ENCODE results near the gene EVI5L.

Gene EVI5L

DNA sequence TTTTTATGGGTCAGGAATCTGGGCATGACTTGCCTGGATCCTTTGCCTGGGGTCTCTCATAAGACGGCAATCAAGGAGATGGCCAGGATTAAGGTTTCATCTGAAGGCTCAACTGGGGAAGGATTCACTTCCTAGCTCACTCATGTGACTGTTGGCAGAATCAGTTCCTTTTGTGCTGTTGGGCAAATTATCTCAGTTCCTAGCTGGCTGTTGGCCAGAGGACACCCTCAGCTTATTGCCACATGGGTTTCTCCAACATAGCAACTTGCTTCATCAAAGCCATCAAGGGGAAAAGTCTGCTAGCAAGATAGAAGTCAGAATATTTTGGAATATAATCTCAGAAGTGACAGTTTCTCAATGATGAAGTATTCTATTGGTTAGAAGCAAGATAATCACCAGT, 12.2 kb upstream of the EVI5L start:
- no peak for DNase-seq (ENCODE audit: low read depth in 2 of 2)

DNA sequence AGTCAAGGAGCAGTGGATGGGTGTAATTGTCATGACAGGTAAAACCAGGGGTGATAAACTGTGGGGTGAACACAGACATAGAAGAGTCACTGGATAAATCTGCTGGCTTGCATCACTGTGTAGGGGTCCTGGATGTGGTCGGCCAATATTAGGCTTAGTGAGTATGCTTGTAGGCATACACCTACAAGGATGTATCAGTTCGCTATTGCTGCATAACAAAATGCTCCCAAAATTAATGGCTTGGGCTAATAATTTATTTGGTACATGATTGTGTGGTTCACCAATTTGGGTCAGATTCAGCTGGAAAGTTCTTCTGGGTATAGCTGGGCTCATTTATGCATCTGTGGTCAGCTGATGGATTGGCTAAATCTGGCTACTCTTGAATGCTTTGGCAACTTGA, 11.2 kb upstream of the EVI5L start:
- DNase-seq (ENCODE audit: low read depth in 2 of 2), result no peak

DNA sequence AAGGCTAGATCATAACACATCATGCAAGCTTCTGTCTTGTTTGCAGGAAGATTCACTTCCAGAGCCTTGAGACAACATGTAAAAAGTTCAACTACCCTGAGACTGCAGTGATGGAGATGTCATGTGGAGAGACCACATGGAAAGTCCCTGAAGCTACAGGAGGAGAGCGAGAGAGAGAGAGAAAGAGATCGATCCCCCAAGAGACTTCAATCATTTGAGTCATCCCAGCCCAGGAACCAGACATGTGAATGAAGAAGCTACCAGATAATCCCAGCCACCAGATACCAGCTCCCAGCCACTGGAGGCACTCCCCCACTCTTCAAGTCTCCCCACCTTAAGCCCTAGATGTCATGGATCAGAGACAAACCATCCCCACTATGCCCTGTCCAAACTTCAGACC, 10.7 kb upstream of the EVI5L start:
- no peak for DNase-seq (ENCODE audit: low read depth in 2 of 2)

DNA sequence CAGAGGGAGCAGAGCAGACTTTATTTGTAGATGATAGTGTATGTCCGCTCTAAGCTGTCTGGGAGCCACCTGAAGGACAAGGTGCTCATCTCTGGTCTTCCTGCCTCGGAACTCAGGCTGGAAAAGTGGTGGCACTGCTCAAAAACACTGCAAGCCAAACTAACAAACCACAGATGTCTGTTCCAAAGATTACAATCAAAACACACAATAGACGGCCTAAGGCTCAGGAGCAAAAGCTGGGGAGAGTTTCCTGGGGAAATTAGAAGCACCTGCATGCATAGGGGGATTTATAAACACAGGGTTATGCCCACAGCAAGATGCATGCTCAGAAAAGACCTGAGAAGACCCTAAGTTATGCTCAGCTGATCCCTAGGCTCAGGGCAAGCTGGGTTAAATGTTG, 9.4 kb upstream of the EVI5L start:
- no peak for DNase-seq (ENCODE audit: low read depth in 2 of 2)

DNA sequence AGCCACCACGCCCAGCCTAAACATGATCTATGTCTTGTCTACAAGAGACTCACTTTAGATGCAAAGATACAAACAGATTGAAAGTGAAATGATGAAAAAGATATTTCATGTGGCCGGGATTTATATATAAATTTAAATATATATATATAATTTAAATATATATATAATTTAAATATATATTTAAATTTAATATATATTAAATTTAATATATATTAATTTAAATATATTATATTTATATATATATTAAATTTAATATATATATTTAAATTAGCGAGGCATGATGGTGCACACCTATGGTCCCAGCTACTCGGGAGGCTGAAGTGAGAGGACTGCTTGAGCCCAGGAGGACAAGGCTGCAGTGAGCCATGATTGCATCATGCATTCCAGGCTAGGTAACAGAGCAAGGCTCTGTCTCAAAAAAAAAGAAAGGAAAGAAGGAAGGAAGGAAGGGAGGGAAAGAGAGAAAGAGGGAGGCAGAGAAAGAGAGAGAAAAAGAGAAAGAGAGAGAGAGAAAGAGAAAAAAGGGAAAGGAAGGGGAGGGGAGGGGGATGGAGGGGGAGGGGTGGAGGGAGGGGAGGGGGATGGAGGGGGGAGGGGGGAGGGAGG, 7.0 kb upstream of the EVI5L start:
- DNase-seq (ENCODE audit: low read depth in 2 of 2), result no peak

DNA sequence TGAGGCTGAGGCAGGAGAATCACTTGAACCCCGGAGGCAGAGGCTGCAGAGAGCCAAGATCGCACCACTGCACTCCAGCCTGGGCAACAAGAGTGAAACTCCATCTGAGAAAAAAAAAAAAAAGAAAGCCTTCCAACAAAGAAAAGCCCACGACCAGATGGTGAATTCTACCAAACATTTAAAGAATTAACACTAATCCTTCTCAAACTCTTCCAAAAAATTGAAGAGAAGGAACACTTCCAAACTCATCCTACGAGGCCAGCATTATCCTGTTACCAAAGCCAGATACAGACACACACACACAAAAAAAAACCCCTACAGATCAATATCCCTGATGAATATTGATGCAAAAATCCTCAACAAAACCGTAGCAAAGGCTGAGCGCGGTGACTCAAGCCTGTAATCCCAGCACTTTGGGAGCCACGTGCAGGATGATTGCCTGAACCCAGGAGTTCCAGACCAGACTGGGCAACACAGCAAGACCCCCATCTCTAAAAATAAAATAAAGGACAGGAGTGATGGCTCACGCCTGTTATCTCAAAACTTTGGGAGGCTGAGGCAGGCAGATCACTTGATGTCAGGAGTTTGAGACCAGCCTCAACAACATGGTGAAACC, 6.2 kb upstream of the EVI5L start:
- DNase-seq (ENCODE audit: low read depth in 2 of 2), result no peak

DNA sequence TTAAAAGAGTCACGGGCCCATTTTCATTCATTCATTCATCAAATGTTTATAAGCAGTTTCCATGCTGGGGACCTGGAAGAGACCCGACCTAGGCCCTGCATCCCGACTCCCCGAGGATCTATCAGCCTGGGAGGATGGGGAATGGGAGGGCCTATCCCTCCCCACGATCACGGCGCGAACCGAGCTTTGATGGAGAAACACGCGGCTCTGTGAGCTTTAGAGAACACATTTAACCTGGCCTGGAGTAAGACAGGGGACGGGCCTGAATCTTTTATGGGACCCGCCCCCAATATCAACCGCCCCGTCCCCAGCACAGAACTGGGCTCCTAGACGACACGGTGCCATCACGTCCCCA, 875 bp upstream of the EVI5L start:
- no peak for DNase-seq (ENCODE audit: low read depth in 2 of 2)

DNA sequence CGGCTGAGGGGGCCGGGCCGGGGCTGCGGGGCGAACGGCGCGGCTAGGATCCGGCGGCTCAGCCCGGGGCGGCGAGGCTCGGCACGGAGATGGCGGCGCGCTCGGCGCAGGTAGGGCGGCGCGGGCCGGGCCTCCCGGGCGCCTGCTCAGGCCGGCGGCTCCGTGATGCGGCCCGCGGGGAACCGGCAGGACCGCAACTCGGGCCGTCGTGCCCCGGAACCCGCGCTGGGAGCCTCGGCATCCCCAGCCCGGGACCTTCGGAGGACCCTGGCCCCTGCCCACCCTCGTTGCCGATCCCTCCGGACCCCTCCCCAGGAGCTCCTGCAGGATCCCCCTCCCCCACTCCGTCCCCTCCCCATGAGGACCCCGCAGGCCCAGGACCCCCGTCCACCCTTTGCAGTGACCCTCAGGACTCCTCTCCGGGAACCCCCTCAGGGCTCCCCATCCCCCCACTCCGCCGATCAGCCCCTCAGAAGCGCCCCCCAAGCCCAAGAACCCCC, 304 bp downstream of the EVI5L start:
- no peak for DNase-seq (ENCODE audit: low read depth in 2 of 2)

DNA sequence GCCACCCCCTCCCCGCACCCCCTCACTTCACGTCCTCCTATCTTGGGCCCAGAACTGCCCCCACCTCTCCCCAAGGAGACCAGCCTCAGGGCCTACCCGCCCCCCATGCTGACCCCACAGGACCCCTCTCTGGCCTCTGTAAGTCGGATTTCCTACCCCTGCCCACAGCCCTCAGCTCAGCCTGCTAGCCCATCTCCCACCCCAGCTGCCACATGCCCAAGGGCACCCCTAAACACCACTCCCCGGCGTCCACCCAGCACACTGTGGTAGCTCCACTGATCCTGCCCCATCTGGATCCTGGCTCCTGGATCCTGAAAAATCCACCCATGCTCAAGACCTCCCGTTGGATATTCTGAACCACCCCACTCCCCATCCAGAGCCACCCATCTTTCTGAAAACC, 805 bp downstream of the EVI5L start:
- DNase-seq (ENCODE audit: low read depth in 2 of 2), result no peak

DNA sequence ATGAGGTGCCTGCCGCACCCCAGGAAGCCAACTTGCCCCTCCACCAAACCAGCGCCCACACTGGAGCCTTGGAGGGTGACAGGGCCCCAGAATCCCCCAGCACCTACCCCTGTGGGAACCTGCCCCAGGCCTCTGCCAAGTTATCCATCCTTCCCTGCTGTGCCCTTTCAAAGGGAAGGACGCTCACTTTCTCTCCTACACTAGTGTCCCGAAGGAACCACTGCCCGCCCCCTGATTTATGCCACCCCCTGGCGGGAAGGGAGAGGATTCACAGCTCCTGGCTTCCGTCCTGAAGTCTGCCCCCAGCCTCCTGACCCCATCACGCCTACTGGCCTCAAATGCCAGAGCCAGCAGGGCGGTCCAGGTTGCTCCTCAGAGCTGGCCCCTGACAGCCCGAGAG, 1.4 kb downstream of the EVI5L start:
- no peak for DNase-seq (ENCODE audit: low read depth in 2 of 2)

DNA sequence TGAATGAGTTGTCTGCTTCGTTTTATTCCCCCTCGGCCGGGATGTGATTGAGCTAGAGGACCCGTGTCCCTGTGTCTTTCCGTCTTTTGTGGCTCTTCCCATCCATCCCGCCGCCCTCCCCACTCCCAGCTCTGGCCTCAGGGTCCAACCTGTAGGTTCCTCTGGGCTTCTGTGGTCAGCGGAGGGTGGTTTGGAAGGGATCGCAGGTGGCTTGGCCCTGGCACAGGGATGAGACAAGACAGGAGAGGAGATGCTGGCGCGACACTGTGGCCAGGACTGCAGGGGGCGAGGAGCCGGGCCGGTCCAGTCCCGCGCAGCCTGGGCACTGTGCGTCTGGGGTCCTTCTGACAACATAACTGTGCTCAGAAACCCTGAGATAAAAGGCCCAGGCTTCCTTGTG, 2.0 kb downstream of the EVI5L start:
- no peak for DNase-seq (ENCODE audit: low read depth in 2 of 2)

DNA sequence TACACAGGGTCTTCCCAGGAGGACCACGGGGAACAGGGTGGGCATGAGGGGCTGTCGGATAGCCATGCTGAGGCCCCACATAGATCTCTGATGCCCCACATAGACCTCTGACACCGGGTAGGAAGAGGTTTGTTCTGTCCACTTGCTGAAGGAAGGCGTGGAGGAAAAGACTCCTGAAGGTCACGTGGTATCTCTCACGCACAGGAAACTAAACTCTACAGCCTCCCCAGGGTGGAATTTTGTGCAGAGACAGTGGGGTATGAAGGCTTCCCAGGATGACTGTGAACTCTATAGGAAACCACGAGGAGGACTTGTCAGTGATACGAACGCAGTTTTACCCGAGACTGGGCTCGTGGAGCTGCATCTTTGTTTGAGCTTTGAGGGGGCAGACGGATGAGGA, 2.8 kb downstream of the EVI5L start:
- DNase-seq (ENCODE audit: low read depth in 2 of 2), result no peak

DNA sequence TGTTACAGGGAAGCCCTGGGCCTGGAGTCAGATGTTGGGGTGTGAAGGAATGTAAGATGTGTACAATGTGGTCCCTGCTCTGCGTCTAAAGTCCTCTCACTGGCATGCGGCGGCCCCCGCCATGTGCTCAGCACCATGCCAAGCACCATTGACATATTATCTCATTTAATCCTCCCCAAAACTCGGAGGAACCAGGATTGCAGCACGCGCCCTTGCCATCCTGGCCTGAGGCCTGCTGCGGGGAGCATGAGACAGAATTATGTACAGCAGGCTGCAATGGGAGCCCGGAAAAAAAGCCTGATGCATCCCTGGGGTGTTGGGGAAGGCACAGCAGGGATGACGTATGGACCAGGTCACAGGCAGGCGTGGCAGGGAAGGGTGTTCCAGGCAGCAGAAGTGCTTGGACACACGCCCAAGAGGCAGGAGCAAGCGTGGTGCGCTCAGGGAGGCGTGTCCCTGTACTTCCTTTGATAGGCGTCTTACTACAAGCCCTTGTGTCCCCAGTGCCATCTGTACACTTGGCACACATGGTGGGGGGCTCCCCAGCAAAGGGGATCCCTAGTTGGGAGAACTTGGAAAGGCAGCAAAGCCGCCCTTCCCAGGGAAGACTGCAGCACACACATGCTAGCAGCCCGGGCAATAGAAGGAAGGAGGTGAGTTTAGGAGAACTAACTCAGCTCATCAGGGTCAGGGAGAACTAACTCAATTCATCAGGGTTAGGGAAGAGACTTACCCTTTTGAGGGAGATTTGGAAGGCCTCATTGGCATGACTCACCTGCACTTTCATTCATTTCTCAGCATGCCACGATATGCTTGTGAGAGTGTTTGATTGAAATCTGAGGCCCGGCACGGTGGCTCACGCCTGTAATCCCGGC, 3.4 kb downstream of the EVI5L start:
- DNase-seq (ENCODE audit: low read depth in 2 of 2), result no peak

DNA sequence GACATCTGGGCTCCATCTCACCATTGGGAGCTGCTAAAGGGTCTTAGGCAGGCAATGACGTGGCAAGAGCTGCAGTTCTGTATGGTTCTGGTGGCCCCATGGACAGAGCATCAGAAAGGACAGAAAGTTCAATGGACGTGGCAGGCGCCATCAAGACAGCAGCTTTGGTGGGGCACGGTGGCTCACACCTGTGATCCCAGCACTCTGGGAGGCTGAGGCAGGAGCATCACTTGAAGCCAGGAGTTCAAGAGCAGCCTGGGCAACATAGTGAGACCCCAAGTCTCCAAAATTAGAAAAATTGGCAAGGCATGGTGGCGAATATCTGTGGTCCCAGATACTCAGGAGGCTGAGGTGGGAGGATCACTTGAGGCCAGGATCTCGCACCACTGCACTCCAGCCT, 9.5 kb downstream of the EVI5L start:
- no peak for DNase-seq (ENCODE audit: low read depth in 2 of 2)

DNA sequence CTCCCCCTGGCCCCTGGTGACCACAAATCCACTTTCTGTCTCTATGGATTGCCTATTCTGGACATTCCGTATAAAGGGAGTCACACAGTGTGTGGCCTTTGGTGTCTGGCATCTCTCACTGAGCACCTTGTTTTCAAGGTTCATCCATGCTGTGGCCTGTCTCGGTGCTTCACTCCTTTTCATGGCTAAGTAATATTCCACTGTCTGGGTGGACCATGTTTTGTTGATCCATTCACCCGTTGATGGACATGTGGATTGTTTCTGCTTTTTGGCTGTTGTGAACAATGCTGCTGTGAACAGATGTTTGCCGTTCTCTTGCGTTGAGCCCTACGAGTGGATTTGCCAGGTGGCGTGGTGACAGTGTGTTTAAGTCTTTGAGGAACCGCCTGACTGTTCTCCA, 10.6 kb downstream of the EVI5L start:
- no peak for DNase-seq (ENCODE audit: low read depth in 2 of 2)

DNA sequence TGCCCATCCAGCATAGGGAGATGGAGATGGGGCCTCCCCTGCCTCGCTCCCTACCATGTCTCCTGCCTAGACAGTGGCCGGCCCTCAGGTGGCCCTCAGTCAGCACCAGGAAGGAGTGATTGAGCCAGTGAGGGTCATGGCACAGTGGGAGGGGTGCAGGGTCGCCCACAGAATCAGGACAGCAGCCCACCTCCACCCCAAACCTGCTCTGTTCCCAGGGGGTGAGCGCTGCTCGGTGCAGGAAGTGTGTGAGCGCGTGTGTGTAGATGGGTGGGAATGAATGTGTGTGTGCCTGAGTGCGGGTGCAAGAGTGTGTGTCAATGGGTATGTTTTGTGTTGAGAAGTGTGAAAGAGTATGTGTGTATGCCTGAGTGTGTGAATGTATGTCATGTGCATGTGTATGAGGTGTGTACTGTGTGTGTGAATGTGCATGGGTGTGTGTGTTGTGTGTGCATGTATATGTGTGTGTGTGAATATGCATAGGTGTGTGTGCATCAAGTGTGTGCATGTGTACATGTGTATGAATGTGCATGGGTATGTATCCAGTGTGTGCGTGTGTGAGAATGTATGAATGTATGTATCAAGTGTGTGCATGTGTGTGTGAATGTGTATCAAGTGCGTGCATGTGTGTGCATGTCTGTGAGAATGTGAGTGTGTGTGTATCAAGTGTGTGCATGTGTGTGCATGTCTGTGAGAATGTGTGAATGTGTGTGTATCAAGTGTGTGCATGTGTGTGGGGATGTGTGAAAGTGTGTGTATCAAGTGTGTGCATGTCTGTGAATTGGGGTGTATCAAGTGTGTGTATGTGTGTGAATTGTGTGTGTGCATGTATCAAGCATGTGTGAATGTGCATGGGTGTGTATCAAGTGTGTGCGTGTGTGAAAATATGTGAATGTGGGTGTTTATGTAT, 12.0 kb downstream of the EVI5L start:
- no peak for DNase-seq (ENCODE audit: low read depth in 2 of 2)

DNA sequence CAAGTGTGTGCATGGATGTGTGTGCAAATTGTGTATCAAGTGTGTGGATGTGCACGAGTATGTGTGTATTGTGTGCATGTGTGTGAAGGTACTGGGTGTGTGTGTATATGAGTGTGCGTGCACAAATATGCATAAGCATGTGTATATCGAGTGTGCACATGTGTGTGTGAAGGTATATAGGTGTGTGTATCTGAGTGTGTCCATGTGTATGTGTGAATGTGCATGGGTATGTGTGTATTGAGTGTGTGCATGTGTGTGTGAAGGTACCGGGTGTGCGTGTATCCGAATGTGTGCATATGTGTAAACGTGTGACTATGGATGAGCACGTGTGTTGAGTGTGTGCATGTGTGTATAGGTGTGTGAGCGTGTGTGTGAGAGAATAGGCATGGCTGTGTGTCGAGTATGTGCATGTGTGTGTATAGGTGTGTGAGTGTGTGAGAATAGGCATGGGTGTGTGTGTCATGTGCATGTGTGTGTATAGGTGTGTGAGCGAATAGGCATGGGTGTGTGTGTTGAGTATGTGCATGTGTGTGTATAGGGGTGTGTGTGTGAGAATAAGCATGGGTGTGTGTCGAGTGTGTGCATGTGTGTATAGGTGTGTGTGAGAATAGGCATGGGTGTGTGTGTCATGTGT, 12.8 kb downstream of the EVI5L start:
- no peak for DNase-seq (ENCODE audit: low read depth in 2 of 2)

DNA sequence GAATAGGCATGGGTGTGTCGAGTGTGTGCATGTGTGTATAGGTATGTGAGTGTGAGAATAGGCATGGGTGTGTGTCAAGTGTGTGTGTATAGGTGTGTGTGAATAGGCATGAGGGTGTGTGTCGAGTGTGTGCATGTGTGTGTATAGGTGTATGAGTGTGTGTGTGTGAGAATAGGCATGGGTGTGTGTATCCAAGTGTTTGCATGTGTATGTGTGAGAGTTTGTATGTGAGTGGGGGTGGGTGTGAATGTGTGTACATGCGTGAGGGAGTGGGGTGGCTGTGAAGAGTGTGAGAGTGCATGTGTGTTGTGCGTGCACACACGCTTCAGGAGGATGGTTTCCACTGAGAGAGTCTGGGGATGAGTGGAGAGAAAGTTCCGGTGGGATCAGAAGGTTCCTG, 13.5 kb downstream of the EVI5L start:
- no peak for DNase-seq (ENCODE audit: low read depth in 2 of 2)

DNA sequence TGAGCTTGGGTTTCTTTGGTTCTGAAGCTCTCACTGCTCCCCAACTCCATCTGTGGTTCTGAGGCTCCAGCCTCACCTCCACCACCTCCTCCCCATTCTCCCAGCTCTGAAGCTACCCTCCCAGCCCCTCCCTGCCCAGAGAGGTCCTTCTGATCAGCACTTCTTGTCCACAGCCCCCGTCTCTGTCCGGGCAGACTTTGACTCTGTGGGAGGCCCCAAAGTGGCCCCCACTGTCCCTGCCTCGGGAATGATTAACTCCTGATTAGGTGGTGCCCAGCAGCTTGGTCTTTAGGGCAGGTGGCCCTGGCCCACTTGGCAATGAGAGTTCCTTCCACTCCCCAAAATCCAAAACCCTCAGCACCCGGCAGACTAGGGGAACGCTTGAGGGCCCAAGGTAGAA, 14.4 kb downstream of the EVI5L start:
- DNase-seq (ENCODE audit: low read depth in 2 of 2), result no peak

DNA sequence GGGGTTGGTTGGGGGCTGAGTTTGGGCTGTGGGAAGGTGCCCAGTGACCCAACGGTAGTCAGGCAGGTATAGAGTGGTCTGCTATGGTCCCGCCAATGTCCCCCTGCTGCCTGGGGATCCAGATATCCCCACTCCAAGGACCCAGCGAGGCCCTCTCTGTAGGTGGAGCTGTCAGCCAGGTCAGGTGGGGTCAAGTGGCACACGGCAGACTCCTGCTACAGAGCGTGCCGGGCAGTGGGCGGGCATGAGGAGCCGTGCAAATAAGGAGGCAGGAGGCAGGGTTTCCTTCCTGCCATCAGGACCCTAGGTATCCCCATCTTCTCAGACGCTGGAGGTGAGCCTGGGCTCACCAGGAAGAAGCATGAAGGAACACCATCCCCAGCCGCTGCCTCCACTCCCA, 14.9 kb downstream of the EVI5L start:
- no peak for DNase-seq (ENCODE audit: low read depth in 2 of 2)

DNA sequence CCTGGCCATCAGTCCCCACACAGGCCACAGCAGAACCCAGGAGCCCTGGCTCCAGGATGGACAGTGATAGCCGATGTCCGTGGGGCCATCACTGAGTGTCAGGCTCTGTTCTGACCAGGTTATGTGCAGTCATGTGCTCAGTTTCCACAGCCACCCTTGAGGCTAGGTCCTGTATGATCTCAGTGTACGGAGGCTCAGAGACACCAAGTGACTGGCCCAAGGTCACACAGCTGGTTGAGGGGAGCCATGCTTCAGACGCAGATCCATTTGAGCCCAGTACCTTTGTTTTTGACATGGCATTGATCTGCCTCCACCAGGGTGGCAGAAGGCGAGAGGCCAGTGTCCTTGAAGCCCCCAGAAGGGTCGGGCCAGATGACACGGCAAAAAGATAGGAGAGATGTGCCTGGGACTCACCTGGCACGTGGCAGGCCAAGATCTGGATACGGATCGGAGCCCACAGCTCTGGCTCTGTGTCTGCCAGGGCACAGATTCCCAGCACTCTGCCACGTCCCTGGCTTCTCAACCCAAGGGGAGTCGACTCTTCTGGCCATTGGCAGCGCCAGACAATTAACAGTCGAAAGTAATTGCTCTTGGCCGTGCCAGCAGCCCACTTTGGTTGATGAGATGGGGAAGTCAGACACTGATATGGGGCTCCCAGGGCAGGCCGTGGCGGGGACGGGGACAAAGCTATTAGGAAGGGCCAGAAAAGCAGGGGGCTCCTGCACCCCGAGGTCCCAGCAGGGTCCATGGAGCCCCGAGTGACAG, 15.6 kb downstream of the EVI5L start:
- no peak for DNase-seq (ENCODE audit: low read depth in 2 of 2)
